Heart right ventricle (tissue), 16 donors: ENCODE data around the gene LGALS12. TPM values are rescaled to one million over a fixed set of nuclear protein-coding genes. Genes with fewer than 3 reads are reported as not detected.

Source experiments
- ATAC-seq, 8 donors: fragments of 200-7000 bp; cut with Tn5 transposase; one replicate each; pipeline ENCODE4 v1.9.1; 2020; ENCODE audit warnings: mild to moderate bottlenecking in 8 of 8, moderate library complexity in 8 of 8, moderate number of reproducible peaks in 1 of 8
- DNase-seq, 2 donors: peaks; one replicate each; pipeline ENCODE4 v3.0.0-alpha.2; 2020
- H3K27ac ChIP-seq, 10 donors: fragments of 200-600 bp; sonication (generic) in 2 of 10; one replicate each; pipeline versions ENCODE4 v1.5.0 to v1.8.0; 2020 to 2022; ENCODE audit warnings: mild to moderate bottlenecking in 3 of 10
- H3K27me3 ChIP-seq, 7 donors: fragments of 200-600 bp; one replicate each; pipeline ENCODE4 v1.8.0; 2021 to 2022; ENCODE audit warnings: mild to moderate bottlenecking in 2 of 7
- H3K36me3 ChIP-seq, 9 donors: fragments of 200-600 bp; sonication (generic) in 1 of 9; one replicate each; pipeline versions ENCODE4 v1.5.0 to v1.8.0; 2020 to 2022; ENCODE audit warnings: mild to moderate bottlenecking in 2 of 9
- H3K4me1 ChIP-seq, 9 donors: fragments of 200-600 bp; sonication (generic) in 1 of 9; one replicate each; pipeline versions ENCODE4 v1.5.0 to v1.8.0; 2020 to 2022; ENCODE audit warnings: mild to moderate bottlenecking in 4 of 9
- H3K4me3 ChIP-seq, 10 donors: fragments of 200-600 bp; sonication (generic) in 2 of 10; one replicate each; pipeline versions ENCODE4 v1.5.0 to v1.8.0; 2020 to 2022; ENCODE audit warnings: mild to moderate bottlenecking in 7 of 10, moderate library complexity in 2 of 10
- H3K9me3 ChIP-seq, 11 donors: fragments of 200-600 bp in 10 of 11; sonication (generic) in 2 of 11; one replicate each; pipeline versions ENCODE4 v1.5.0 to v1.8.0; 2013 to 2022; ENCODE audit warnings: mild to moderate bottlenecking in 2 of 11, control low read depth in 1 of 11, moderate library complexity in 1 of 11
- WGBS, 2 donors: extraction: QIAGEN DNeasy Blood & Tissue Kit; methylation state at CpG; one replicate each; pipeline ENCODE4 v1.1.7; 2013; ENCODE audit warnings: inconsistent platforms in 1 of 2; 5-methylcytosine and 5-hydroxymethylcytosine counted together
- intact Hi-C, 10 donors: fragments of 100-400 bp; cut with DNase I; formaldehyde crosslinking; loops; one replicate each; pipeline versions ENCODE4 v1.11.1 to v1.14.2; 2022
- long read RNA-seq, 3 donors: library from polyadenylated mRNA; unstranded; transcript quantifications; one replicate each; pipeline ENCODE4 v2.0.0, GENCODE V29; 2020 to 2021
- polyA plus RNA-seq, 2 donors: library from polyadenylated mRNA; stranded (reverse); fragments of 200-250 nt; gene quantifications; one replicate each; pipeline ENCODE4 v1.2.3, GENCODE V29; 2013
- total RNA-seq, 10 donors: library from RNA; stranded (reverse); fragmentation: NEBNext Ultra II Directional in 3 of 10; extraction: Animal tissue kit (Norgen Biotek cat#: 25700) in 3 of 10; gene quantifications; one replicate each; pipeline versions ENCODE4 v1.2.1 to v1.2.4, GENCODE V29; 2021 to 2023
- TF ChIP-seq, protein P1 (sequence below), 9 donors: fragments of 200-600 bp; sonication (generic) in 2 of 9; IDR thresholded peaks; one replicate each; pipeline versions ENCODE4 v1.5.0 to v1.8.0; 2021 to 2022; ENCODE audit warnings: antibody characterized with exemption in 9 of 9, mild to moderate bottlenecking in 5 of 9, moderate library complexity in 1 of 9
- donor health status: Arrhythmogenic right ventricular cardiomyopathy.
- donor health status: ischemic (EF 13 %, LVEDD 7.1; RV severe dilation, severe dysfunction).
- donor health status: healthy with polysubstance abuse.
- donor health status: DM: no; HTN: yes; CAD: no.
- donor health status: DM: no; HTN: no; CAD: no.
- donor health status: ischemic (EF 25% LVEDD 6.9; RV normal size, moderate dysfunction).
- donor health status: ischemic (EF 25% LVEDD 5.7; RV mildly dilated, moderate dysfunction).
- donor health status: healthy.
- donor health status: DM: yes; HTN: yes; CAD: no.
- donor health status: Ischemic cardiomyopathy.
- donor health status: ischemic (EF 35%, LVEDD 5.7; RV mildly dilated, moderate dysfunction).
- donor health status: nonischemic (EF 11% LVEDD 7.7; RV severe dilation, severe dysfunction).
- donor health status: DM: yes; HTN: yes; CAD: no.
- donor health status: PGD.
- donor health status: ischemic (EF 29% LVEDD 5.4; RV normal size, mild dysfunction).
- donor health status: nonischemic (EF 23%, LVEDD 6.1; RV moderate dilation, normal function).

The LGALS12 gene, protein sequence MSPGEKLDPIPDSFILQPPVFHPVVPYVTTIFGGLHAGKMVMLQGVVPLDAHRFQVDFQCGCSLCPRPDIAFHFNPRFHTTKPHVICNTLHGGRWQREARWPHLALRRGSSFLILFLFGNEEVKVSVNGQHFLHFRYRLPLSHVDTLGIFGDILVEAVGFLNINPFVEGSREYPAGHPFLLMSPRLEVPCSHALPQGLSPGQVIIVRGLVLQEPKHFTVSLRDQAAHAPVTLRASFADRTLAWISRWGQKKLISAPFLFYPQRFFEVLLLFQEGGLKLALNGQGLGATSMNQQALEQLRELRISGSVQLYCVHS
- total RNA-seq, result 1 to 10 TPM in 3 of 10 donors, under 1 TPM in 4, not detected in 3; 0.61 to 6.9 (median 0.90) TPM
- polyA plus RNA-seq, result 1 to 10 TPM; 3.1 to 5.3 TPM
- long read RNA-seq, donor 1, result 0 reads
- long read RNA-seq, donor 2, partial matches to known transcripts, result 0 of 1 reads
- long read RNA-seq, donor 2, other reads (novel, unspliced or antisense), result 0 of 1 reads
- long read RNA-seq, donor 3, partial matches to known transcripts, result 1 of 9 reads
- long read RNA-seq, donor 3, other reads (novel, unspliced or antisense), result 2 of 9 reads

DNA sequence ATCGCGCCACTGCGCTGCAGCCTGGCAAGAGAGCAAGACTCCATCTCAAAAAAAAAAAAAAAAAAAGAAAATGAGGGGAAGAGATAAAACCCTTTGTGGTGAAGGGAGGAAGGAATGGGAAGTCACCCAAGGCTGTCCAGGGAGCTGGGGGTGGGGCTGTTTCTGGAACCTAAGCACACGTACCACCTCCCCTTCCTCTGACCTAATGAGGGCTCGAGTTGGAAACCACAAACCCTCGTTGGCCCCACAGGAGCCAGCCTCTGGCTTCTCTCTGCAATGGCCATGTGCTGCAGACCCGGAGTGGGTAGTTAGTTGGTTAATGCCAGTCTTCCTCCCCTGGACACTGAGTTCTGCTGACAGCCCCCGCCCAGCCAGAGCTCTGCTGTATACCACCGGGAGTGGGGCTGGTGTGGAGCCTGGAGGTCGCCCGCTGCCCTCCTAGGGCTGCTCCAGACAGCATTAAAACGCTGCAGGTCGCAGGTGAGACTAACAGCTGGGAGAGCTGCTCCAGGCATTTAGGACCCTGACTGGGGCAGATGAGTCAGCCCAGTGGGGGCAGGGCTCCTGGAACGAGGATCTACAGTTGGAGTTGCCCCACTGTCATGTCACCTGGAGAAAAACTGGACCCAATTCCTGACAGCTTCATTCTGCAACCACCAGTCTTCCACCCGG, at the start of gene LGALS12:
TSS of gene LGALS12 (plus strand) at position 228 of the 672 bp plus-strand sequence. CDS start at position 603, 375 bp downstream.
- WGBS, 2 donors, result 60 to 65% methylated on average over 15 of the region's 15 CpGs
- Histone ChIP-seq H3K9me3 (peaks cover 0 to 3% (median 0%) of the 10 kb centered on the region in 11 donors), H3K27ac (peak within 1 kb of the TSS in 1 of 10 donors; percentile 65), H3K36me3 (no peaks in the 10 kb centered on the region), H3K4me1 (peaks cover 0 to 73% (median 18%) of the 10 kb centered on the region in 9 donors), H3K4me3 (peak within 1 kb of the TSS in 1 of 10 donors; percentile 32), H3K27me3 (no peaks in the 10 kb centered on the region)
- DNase-seq (no peak), ATAC-seq (peak in 3 of 8 donors; percentile 13 to 50 (median 23))
- TF ChIP-seq, protein P1, sequence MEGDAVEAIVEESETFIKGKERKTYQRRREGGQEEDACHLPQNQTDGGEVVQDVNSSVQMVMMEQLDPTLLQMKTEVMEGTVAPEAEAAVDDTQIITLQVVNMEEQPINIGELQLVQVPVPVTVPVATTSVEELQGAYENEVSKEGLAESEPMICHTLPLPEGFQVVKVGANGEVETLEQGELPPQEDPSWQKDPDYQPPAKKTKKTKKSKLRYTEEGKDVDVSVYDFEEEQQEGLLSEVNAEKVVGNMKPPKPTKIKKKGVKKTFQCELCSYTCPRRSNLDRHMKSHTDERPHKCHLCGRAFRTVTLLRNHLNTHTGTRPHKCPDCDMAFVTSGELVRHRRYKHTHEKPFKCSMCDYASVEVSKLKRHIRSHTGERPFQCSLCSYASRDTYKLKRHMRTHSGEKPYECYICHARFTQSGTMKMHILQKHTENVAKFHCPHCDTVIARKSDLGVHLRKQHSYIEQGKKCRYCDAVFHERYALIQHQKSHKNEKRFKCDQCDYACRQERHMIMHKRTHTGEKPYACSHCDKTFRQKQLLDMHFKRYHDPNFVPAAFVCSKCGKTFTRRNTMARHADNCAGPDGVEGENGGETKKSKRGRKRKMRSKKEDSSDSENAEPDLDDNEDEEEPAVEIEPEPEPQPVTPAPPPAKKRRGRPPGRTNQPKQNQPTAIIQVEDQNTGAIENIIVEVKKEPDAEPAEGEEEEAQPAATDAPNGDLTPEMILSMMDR (IDR thresholded peaks at IDR 0.05), result no peak
- intact Hi-C loops, result no loop called here

DNA sequence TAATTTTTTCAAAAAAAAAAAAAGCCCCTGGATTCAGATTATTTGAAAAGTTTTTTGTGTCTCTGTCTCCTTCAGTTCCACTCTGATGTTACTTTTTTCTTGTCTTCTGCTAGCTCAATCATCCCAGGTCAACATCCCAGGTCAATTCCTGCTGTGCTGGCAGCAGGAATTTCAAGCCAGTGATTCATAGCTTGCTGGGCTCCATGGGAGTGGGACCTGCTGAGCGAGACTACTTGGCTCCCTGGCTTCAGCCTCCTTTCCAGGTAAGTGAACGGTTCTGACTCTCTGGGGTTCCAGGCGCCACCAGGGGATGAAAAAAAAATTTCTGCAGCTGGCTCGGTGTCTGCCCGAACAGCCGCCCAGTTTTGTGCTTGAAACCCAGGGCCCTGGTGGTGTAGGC, 46.3 kb upstream of the LGALS12 start:
- intact Hi-C loops, result no loop called here
- ATAC-seq, result no peak
- H3K36me3 ChIP-seq, result no peaks in the 10 kb centered on the region
- H3K4me1 ChIP-seq, result no peaks in the 10 kb centered on the region
- no peak overlapping the region for H3K27ac ChIP-seq
- H3K9me3 ChIP-seq, result no peaks in the 10 kb centered on the region
- no peak for DNase-seq
- H3K27me3 ChIP-seq, result peaks cover 0 to 33% (median 11%) of the 10 kb centered on the region in 7 donors
- no peak overlapping the region for H3K4me3 ChIP-seq
- WGBS, 2 donors, result 43 to 46% methylated on average over 6 of the region's 6 CpGs
- TF ChIP-seq, protein P1 (IDR thresholded peaks at IDR 0.05), result no peak

DNA sequence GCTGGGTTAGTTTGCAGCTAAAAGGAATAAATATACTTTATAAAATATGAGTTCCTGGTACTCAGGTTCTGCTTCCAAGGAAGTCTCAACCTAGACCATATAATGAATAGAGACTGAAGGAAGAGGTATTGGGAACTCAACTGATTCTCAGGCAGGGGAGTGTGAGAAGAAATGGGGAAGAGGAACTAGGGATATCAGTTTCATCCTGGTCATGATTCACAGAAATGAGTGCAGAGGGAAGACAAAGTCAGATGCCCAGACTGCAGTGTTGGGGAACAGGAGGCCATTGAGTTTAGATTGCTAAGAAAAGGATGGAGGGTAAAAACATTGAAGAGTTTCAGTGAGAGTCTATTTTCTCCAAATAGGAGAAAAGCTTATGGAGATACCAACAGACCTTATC, 43.7 kb upstream of the LGALS12 start:
- DNase-seq (no peak), ATAC-seq (no peak)
- no peaks in the 10 kb centered on the region for H3K4me1 ChIP-seq
- intact Hi-C loops, result loop anchor here in 1 of 10 donors (10.0 kb wide), 1 partner anchor 653 kb away; no protein-coding TSS in a partner anchor
- H3K36me3 ChIP-seq, result no peaks in the 10 kb centered on the region
- peaks cover 0 to 33% (median 11%) of the 10 kb centered on the region in 7 donors for H3K27me3 ChIP-seq
- H3K9me3 ChIP-seq, result no peaks in the 10 kb centered on the region
- H3K4me3 ChIP-seq, result no peak overlapping the region
- TF ChIP-seq, protein P1 (IDR thresholded peaks at IDR 0.05), result no peak
- no peak overlapping the region for H3K27ac ChIP-seq

DNA sequence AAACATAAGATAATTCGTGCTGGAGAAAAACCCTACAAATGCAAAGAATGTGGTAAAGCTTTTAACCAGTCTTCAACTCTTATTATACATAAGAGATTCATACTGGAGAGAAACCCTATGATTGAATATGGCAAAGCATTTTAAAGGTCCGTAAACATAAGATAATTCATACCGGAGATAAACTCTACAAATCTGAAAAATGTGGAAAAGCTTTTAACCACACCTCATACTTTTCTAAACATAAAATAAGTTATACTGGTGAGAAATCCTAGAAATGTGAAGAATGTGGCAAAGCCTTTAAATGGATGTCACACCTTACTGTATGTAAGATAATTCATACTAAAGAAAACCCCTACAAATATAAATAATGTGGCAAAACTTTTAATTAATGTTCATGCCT, 35.6 kb upstream of the LGALS12 start:
- 66 to 80% methylated on average over 3 of the region's 3 CpGs for WGBS, 2 donors

More for the DNA sequence above, 35.6 kb upstream of the LGALS12 start:
- ATAC-seq, result no peak
- intact Hi-C loops, result loop anchor here in 1 of 10 donors (10.0 kb wide), 1 partner anchor 264 kb away; no protein-coding TSS in a partner anchor
- no peaks in the 10 kb centered on the region for H3K27me3 ChIP-seq
- no peaks in the 10 kb centered on the region for H3K4me1 ChIP-seq
- H3K27ac ChIP-seq, result no peak overlapping the region
- no peak overlapping the region for H3K4me3 ChIP-seq
- TF ChIP-seq, protein P1 (IDR thresholded peaks at IDR 0.05), result no peak
- DNase-seq, result no peak
- peaks cover 0 to 31% (median 5%) of the 10 kb centered on the region in 11 donors for H3K9me3 ChIP-seq
- no peaks in the 10 kb centered on the region for H3K36me3 ChIP-seq
